ENCODE results near the gene MYCBP. TPM values are rescaled to one million over a fixed set of nuclear protein-coding genes. Genes with fewer than 3 reads are reported as not detected.

Gene MYCBP
- total RNA-seq, 1 donor from 2014 or later: 34.6 TPM

DNA sequence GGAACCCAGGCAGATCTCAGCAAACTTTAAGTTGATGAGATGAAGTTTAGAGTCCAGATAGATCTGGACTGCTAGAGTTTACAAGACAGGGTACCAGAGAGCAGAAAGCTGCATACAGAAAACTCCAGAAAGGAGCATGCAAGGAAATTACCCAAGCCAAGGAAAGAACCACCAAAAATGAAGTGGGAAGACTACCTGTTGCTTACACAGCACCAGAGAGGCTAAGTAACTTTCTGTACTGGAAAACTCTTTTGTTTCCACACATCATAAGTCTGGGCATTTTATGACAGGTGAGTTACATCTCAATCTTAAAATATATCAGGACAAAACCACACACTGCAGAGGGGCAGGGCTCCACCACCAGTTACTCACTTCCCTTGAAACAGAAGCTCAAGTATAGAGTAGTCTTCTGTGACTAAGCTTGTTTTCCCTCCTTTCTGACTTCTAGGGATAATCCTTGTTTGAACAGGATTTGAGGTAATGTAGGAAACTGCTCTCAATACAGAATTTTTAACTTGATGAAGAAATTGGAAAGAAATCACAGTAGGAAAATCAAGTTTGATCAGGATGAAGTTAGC, 25.6 kb upstream of the MYCBP start:
- TF ChIP-seq, protein P1, sequence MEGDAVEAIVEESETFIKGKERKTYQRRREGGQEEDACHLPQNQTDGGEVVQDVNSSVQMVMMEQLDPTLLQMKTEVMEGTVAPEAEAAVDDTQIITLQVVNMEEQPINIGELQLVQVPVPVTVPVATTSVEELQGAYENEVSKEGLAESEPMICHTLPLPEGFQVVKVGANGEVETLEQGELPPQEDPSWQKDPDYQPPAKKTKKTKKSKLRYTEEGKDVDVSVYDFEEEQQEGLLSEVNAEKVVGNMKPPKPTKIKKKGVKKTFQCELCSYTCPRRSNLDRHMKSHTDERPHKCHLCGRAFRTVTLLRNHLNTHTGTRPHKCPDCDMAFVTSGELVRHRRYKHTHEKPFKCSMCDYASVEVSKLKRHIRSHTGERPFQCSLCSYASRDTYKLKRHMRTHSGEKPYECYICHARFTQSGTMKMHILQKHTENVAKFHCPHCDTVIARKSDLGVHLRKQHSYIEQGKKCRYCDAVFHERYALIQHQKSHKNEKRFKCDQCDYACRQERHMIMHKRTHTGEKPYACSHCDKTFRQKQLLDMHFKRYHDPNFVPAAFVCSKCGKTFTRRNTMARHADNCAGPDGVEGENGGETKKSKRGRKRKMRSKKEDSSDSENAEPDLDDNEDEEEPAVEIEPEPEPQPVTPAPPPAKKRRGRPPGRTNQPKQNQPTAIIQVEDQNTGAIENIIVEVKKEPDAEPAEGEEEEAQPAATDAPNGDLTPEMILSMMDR (IDR thresholded peaks at IDR 0.05; ENCODE audit: unreplicated experiment): no peak
- DNase-seq (ENCODE audit: low spot score): no peak
- Mint-ChIP-seq H3K36me3 (ENCODE audit: low read depth, unreplicated experiment) (no peaks in the 10 kb centered on the region), H3K9me3 (ENCODE audit: unreplicated experiment) (no peaks in the 10 kb centered on the region), H3K4me3 (ENCODE audit: unreplicated experiment) (no peak overlapping the region), H3K27ac (ENCODE audit: unreplicated experiment) (no peak overlapping the region), H3K4me1 (ENCODE audit: unreplicated experiment) (no peaks in the 10 kb centered on the region), H3K27me3 (ENCODE audit: unreplicated experiment) (no peaks in the 10 kb centered on the region)

DNA sequence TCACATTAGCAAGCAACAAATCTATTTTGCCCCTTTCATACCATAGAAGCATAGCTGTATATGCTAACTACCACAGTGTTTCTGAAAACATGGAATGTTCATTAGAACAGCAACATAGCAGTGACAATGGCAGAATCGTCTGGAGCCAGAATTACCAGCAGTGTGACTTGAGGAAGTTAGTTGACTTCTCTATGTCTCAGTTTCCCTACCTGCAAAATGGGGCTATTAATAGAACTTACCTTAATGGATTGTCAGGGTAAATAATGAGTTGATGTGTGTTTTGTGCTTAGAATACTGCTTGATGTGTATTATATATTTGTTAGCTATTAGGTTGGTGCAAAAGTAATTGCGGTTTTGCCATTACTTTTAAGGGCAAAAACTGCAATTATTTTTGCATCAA, 23.0 kb upstream of the MYCBP start:
- H3K36me3 Mint-ChIP-seq (ENCODE audit: low read depth, unreplicated experiment): no peaks in the 10 kb centered on the region
- no peak for DNase-seq (ENCODE audit: low spot score)
- H3K27me3 Mint-ChIP-seq (ENCODE audit: unreplicated experiment): no peaks in the 10 kb centered on the region
- TF ChIP-seq, protein P1 (IDR thresholded peaks at IDR 0.05; ENCODE audit: unreplicated experiment): no peak
- no peaks in the 10 kb centered on the region for H3K9me3 Mint-ChIP-seq (ENCODE audit: unreplicated experiment)
- no peak overlapping the region for H3K4me3 Mint-ChIP-seq (ENCODE audit: unreplicated experiment)
- H3K27ac Mint-ChIP-seq (ENCODE audit: unreplicated experiment): no peak overlapping the region
- no peaks in the 10 kb centered on the region for H3K4me1 Mint-ChIP-seq (ENCODE audit: unreplicated experiment)

DNA sequence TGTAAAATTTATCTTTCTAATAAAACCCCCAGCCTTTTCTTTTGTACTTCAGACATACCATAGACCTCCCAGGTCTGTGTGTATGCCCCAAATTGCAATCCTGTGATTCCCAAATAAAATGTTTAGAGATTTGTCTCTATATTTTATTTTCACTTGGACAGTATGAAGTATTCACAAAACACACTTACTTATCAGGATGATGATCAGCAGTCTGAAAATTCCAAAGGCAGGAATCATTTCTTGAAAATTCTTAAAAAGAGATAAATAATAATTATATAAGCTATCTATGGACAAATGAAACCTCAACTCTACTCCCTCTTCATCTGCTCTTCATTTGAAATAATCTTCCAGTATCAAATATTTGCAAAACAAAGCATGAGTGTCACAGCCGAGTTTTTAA, 19.8 kb upstream of the MYCBP start:
- TF ChIP-seq, protein P1 (IDR thresholded peaks at IDR 0.05; ENCODE audit: unreplicated experiment): no peak
- H3K4me3 Mint-ChIP-seq (ENCODE audit: unreplicated experiment): no peak overlapping the region
- H3K4me1 Mint-ChIP-seq (ENCODE audit: unreplicated experiment): peaks cover 7% of the 10 kb centered on the region
- no peaks in the 10 kb centered on the region for H3K9me3 Mint-ChIP-seq (ENCODE audit: unreplicated experiment)
- no peaks in the 10 kb centered on the region for H3K27me3 Mint-ChIP-seq (ENCODE audit: unreplicated experiment)
- no peak overlapping the region for H3K27ac Mint-ChIP-seq (ENCODE audit: unreplicated experiment)
- H3K36me3 Mint-ChIP-seq (ENCODE audit: low read depth, unreplicated experiment): no peaks in the 10 kb centered on the region
- no peak for DNase-seq (ENCODE audit: low spot score)

DNA sequence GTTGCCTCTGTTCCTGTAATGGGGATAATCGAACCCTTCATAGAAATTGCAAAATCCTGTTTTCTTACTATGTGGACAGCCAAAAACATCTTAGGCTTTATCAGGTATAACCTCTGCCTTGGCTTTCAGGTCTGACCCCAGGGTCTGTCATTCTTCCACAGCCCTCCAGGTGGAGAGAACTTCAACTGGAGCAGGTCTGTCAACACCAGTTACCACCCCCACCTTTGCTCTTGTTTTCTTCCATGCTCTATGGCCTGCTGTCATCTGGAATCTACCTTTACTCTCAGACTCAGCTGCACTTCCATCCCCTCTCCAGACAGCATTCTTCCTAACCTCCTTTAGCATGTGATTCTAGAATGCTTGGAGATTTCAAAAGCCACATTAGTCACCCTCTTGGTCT, 18.6 kb upstream of the MYCBP start:
- TF ChIP-seq, protein P1 (IDR thresholded peaks at IDR 0.05; ENCODE audit: unreplicated experiment): no peak
- Mint-ChIP-seq H3K9me3 (ENCODE audit: unreplicated experiment) (no peaks in the 10 kb centered on the region), H3K27me3 (ENCODE audit: unreplicated experiment) (no peaks in the 10 kb centered on the region), H3K36me3 (ENCODE audit: low read depth, unreplicated experiment) (no peaks in the 10 kb centered on the region), H3K4me3 (ENCODE audit: unreplicated experiment) (no peak overlapping the region), H3K27ac (ENCODE audit: unreplicated experiment) (no peak overlapping the region), H3K4me1 (ENCODE audit: unreplicated experiment) (peaks cover 7% of the 10 kb centered on the region)
- DNase-seq (ENCODE audit: low spot score): no peak

DNA sequence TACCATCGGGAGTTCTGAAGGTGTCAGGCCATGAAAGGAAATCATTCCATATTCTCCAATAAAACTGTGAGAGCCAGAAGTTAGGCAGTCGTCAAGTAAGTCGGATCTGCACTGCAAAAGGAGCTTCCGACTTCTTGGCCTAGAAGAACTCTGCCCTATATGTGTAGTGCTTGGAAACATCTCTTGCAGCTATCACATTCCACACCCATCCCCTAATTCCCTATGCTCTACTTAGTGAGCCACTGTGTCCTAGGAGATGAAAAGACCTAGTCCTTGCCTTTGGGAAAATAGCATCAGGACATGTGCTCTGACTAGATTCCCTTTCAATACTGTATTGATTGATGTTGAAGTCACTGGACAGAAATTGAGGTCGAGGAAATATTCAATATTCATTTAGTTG, 16.4 kb upstream of the MYCBP start:
- no peak overlapping the region for H3K27ac Mint-ChIP-seq (ENCODE audit: unreplicated experiment)
- H3K27me3 Mint-ChIP-seq (ENCODE audit: unreplicated experiment): no peaks in the 10 kb centered on the region
- TF ChIP-seq, protein P1 (IDR thresholded peaks at IDR 0.05; ENCODE audit: unreplicated experiment): no peak
- peaks cover 7% of the 10 kb centered on the region for H3K4me1 Mint-ChIP-seq (ENCODE audit: unreplicated experiment)
- H3K9me3 Mint-ChIP-seq (ENCODE audit: unreplicated experiment): no peaks in the 10 kb centered on the region
- no peak for DNase-seq (ENCODE audit: low spot score)
- H3K36me3 Mint-ChIP-seq (ENCODE audit: low read depth, unreplicated experiment): no peaks in the 10 kb centered on the region
- no peak overlapping the region for H3K4me3 Mint-ChIP-seq (ENCODE audit: unreplicated experiment)
